GM18508 (cell line): Measurements from ENCODE around the gene EIF1AD.

Source experiments
- ATAC-seq: cut with Tn5 transposase; IDR thresholded peaks from one replicate; pipeline ENCODE4 v1.9.1; 2021; ENCODE audit warnings: moderate number of reproducible peaks; ENCODE audit not compliant: insufficient read depth, unreplicated experiment

Gene EIF1AD

DNA sequence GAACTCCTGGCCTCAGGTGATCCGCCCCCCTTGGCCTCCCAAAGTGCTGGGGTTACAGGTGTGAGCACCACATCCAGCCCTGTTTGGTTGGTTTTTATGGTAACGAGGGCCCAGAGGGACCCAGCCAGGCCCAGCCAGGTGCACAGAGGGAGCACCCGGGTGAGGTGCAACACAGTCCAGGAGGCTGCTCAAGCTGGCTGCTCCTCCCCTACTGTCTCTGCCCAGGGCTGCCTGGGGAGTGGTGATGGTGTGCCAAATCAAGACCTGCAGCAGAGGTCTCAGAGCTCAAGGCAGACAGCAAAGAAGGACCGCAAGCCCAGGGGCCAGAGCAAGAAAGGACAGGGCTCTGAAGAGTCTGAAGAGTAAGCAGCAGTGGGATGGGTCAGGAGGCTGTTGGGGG is 55.3 kb downstream of the EIF1AD start:
- ATAC-seq = no peak
